Pons (tissue), 1 donor: Measurements from ENCODE around the gene HEMGN.
"Not testable (repeated sequence)": the region's sequence is repeated elsewhere in the genome, so short reads cannot be mapped to it uniquely, and the experiment has no call there.

Source experiments
- DNase-seq: peaks from one replicate; pipeline ENCODE4 v3.0.0-alpha.2; 2016; ENCODE audit warnings: low spot score

Gene HEMGN

GRCh38 chr9:97964901-97965300 lies 26.9 kb upstream of the HEMGN start:
- no peak for DNase-seq

- DNase-seq = no peak
Observed at GRCh38 chr9:97963232-97963631, 25.3 kb upstream of the HEMGN start.

- DNase-seq = no peak
Observed at GRCh38 chr9:97962575-97962974, 24.6 kb upstream of the HEMGN start.

GRCh38 chr9:97962136-97962535 lies 24.2 kb upstream of the HEMGN start:
- no peak for DNase-seq

GRCh38 chr9:97961361-97961760 lies 23.4 kb upstream of the HEMGN start:
- no peak for DNase-seq

DNA sequence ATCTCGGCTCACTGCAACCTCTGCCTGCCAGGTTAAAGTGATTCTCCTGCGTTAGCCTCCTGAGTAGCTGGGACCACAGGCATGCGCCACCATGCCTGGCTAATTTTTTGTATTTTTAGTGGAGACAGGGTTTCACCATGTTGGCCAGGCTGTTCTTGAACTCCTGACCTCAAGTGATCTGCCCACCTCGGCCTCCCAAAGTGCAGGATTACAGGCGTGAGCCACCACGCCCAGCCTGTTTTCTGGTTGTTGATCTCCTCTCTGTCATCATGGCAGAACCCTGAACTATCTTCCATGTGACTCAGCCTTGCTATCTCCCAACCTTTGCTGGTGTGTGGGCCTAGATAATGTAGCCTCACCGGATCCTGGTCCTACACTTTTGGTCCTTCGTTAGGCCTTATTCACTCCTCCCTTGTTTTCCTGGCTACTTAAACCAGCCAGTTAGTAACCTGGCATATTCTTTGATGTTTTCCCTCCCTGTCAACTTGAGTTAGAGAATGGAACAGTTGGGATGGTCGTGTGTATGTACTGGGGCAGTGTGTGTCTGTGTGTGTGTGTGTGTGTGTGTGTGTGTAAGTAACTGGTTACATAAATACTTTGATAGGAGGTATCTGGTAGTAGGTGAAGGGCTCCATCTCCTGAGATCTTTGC lies 22.8 kb upstream of the HEMGN start:
- DNase-seq = not testable (repeated sequence)

DNA sequence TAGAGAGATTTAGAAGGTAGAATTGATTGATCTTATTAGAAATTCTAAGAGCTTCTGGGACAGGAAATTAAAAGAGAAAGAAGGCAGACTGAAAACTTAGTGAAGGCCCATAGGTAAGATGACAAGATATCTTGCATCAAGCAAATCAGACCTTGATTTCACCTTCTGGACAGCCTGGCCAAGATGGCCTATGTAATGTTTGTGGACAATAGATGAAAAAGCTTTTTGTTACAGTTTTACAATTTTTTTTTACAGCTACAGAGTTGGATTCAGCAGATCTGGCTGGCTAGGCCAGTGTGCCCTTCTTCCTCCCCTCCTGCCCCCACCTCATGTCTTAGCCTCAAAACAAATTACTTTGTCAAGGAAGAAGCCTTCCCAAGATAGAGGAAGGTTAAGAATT lies 21.6 kb upstream of the HEMGN start:
- no peak for DNase-seq

DNA sequence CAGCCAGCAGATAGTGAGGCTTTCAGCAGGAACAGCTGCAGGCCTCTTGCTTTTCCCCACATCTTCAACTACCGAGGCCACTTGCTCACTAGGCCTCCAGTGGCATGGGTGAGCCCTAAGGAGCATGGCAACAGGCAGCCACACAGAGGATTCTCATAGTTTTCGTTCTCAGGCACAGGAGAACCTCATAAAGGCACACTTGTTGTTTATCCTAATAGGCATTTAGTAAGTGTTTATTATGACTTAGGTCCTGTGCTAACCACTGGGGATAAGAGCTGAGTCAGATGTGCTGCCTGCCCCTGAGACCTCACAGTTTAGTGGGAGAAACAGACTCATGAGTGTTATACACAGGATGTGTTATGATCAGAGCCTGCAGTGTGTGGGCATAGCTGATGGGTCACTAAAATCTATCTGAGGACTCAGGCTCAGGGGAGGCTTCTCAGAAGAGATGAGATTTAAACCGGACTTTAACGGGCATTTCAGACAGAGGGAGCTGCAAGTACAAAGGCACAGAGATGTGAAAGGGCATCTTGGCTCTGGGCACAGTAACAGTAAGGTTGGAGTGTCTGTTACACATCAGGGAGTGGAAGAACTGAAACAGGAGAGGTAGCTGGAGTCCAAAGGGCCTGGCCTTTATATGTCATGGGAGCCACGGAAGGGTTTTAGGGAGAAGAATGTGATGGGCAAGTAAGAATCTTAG lies 21.0 kb upstream of the HEMGN start:
- DNase-seq = peak; percentile 55

DNA sequence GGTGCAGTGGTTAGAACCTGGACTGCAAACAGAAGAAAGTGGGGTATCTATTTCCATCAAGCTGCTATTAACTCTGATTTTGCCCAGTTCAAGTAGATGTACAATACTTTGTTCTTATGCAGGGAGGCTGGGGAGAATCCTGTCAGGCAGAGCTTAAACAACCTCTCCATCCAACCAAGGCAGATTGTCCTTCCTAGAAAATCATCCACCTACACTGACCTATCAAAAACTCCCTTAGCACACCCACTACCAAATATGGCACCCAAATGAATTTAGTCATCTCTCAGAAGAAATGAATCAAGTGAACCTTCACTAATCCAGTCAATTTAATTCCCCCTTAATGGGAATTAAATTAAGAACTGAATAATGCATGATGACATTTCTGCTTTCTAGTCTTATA lies 18.4 kb upstream of the HEMGN start:
- no peak for DNase-seq

GRCh38 chr9:97954550-97954989 lies 16.6 kb upstream of the HEMGN start:
- no peak for DNase-seq

DNA sequence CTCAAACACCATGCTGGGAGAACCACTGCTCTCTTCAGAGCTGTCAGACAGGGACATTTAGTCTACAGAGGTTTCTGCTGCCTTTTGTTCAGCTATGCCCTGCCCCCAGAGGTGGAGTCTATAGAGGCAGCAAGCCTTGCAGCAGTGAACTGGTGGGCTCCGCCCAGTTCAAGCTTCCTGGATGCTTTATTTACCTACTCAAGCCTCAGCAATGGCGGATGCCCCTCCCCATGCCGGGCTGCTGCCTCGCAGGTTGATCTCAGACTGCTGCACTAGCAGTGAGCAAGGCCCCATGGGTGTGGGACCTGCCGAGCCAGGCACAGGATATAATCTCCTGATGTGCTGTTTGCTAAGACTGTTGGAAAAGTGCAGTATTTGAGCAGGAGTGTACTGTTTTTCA lies 12.9 kb upstream of the HEMGN start:
- DNase-seq = not testable (repeated sequence)

- DNase-seq = not testable (repeated sequence)
Observed at GRCh38 chr9:97947094-97947493, 9.1 kb upstream of the HEMGN start.

- DNase-seq = not testable (repeated sequence)
Observed at GRCh38 chr9:97945470-97945869, 7.5 kb upstream of the HEMGN start.

DNA sequence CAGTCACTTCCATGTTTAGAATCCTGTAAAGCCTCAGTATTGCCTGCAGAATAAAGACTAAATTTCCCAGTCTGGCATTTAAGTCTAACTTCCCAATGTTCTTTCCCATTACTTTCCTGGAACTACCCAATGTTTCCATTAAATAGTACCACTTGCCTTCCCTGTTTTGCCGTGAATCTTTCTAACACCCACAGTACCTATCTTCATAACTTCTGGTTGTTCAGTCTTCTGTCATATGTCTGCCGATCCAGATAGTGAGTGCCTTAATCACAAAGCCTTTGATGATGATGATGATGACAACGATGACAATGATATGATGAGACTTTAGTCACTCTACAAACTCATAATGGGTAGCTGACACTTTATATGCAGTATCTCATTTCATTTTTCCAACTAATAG lies 6.6 kb upstream of the HEMGN start:
- no peak for DNase-seq

GRCh38 chr9:97943308-97943855 lies 5.4 kb upstream of the HEMGN start:
- no peak for DNase-seq

GRCh38 chr9:97941323-97941722 lies 3.4 kb upstream of the HEMGN start:
- no peak for DNase-seq

DNA sequence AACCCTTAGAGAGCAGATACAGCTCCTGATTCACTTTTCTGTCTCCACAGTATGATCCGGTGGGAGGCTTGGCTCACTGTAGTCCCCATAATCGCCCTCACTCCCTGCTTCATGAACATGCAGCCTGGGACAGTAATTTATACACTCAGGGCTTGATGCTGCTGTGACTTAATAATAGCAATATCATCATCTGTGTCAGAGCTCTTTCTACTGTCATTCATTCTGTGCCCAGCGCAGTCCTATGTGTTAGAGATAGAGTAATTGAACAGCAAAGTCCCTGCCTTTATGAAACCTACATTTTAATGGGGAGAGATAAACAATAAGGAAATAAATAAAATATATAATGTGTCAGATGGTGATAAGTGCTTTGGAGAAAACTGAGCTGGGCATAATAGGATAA lies 2.8 kb upstream of the HEMGN start:
- no peak for DNase-seq

GRCh38 chr9:97940233-97940632 lies 2.3 kb upstream of the HEMGN start:
- DNase-seq = no peak

GRCh38 chr9:97936998-97937397 lies 974 bp downstream of the HEMGN start:
- DNase-seq = no peak

GRCh38 chr9:97935276-97935675 lies 2.7 kb downstream of the HEMGN start:
- no peak for DNase-seq

DNA sequence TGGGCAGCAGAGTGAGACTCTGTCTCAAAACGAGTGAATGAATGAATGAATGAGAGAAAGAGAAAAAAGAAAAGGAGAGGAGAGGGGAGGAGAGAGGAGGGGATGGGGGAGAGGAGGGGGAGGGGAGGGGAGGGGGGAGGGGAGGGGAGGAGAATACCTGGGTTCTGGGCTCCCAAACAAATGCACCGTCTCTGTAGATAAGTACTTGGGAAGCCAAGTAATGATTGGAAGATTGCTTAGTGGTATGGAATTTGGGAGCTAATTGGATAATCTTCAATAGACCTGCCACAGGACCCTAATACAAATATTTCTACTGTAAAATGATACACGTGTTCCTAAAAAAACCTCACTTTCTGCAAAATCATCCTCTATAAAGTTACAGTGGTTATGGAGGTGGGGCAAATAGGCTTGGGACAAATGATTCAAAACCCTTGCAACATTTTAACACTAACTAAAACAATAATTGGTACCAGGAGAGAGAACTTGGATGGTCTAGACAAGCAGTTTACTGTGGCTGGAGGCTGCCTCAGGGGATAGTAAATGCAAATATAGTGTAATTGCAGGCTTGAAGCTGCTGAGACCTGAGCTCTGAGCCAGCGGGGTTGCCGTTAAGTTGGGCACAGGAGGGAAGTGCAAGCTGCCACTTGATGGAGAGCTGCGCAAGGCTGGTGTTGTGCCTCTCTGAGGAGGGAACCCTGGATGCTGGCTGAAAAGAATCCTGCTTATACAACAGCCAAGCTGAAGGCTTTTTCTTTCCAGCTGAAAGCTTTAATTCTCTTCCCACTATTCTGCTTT lies 3.5 kb downstream of the HEMGN start:
- DNase-seq = no peak

GRCh38 chr9:97933297-97933998 lies 4.5 kb downstream of the HEMGN start:
- DNase-seq = no peak
